Measurements from ENCODE around the gene CRLF3.
"Not testable (repeated sequence)": the region's sequence is repeated elsewhere in the genome, so short reads cannot be mapped to it uniquely, and the experiment has no call there.

The CRLF3 gene

DNA sequence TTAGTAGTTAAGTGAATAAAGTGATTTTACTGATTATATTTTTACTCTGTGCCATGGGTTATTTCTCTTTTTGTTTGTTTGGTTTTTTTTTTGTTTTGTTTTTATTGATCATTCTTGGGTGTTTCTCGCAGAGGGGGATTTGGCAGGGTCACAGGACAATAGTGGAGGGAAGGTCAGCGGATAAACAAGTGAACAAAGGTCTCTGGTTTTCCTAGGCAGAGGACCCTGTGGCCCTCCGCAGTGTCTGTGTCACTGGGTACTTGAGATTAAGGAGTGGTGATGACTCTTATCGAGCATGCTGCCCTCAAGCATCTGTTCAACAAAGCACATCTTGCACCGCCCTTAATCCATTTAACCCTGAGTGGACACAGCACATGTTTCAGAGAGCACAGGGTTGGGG is 88.8 kb downstream of the CRLF3 start:
- DNase-seq: not testable (repeated sequence)

DNA sequence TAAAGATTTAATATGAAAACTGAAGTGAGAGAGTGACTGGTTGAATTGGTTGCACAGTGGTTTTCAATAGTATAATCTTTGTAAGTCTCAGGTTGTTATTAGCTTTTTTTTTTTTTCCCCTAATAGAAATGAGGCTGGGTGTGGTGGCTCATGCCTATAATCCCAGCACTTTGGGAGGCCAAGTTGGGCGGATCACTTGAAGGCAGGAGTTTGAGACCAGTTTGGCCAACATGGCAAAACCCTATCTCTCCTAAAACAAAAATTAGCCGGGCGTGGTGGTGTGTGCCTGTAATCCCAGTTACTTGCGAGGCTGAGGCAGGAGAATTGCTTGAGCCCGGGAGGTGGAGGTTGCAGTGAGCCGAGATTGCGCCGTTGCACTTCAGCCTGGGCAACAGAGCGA is 89.3 kb downstream of the CRLF3 start:
- DNase-seq: not testable (repeated sequence)

DNA sequence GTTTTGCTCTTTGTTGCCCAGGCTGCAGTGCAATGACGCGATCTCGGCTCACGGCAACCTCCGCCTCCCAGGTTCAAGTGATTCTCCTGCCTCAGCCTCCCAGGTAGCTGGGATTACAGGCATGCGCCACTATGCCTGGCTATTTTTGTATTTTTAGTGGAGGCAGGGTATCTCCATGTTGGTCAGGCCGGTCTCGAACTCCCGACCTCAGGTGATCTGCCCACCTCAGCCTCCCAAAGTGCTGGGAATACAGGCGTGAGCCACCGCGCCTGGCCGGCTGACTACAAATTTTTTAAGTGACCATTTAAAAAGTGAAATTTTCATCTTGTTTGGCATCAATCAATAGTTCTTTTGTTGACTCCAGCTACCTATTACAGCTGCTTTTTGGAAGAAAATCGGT is 90.3 kb downstream of the CRLF3 start:
- DNase-seq: not testable (repeated sequence)

Data from fibroblast of skin of scalp (primary cell).